Measurements from ENCODE around the gene DTNBP1.

Gene DTNBP1

DNA sequence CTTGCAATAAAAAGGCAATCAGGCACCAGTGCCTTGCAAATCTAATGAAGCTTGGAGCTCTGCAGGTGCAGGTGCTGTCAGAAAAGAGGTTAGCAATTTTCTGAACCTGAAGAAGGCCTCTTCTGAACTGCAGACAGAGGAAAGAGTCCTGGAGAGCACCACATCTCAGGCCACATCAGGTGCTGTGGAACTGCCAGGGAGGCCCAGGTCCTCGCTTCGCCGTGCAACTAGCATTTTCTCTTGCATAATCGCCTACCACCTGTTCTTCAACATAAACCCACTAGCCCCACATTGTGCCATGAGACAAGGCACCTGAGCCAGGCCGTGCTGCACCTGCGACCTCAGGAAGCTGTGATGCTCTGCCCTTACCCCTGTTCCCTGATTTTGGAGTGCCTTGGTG lies 187.6 kb downstream of the DTNBP1 start:
- DNase-seq: no peak

DNA sequence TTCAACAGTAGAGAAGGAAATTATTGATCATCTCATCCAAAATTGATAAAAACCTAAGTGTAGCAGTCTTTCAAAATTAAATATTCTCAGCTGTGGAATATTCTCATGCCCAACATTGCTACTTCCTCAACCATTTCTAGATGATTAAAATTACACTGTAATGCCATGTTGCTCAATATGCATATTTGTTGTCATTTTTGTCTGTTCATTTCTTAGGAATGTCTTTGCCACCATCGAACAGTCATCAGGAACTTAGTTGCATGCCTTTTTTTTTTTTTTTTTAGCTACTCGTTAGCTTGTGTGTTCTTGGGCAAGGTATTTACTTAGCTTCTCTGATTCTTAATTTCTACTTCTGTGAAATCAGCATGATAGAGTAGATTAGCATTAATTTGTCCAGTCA lies 188.6 kb downstream of the DTNBP1 start:
- no peak for DNase-seq

DNA sequence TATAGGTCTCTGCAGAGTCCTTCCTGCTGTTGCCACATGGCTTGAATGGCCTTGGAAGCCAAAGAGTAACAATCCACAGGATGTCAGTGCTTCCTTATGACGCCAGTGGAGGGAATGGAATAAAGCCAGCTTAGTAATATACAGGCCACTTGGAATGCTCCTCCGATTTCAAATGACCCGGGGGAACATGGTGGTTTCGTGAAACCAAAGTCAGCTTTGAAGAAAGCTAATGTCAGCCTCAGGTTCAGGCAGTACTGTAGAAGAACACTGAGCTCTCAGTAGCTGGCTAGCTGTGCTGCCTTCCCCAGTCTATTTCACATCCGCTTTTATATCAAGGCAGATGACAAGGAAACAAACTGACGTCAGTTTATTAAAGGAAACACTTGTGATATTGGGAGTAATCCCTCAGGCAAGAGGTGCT lies 189.1 kb downstream of the DTNBP1 start:
- DNase-seq: no peak

DNA sequence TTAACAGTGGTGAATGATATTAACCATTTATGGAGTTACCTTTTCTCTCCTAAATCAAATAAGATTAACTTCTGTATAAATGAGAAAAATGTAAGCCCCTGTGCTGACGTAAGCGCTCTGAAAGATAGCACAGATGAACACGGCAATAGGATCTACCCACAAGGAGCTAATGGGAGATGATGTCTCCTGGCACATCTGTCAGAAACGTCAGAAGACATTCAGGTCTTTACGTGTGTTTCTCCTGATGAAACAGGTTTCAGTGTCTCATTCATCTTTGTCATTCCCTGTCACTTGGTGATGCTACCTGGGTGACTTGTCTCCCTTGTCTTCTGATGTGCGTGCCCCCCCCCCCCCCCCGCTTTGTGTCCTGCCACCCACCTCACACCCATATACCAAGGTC lies 189.7 kb downstream of the DTNBP1 start:
- DNase-seq: no peak
